ENCODE data around the gene REPIN1.

GRCh38 chr7:150361807-150362621 lies 6.6 kb upstream of the REPIN1 start:
- TF ChIP-seq CTCF (IDR thresholded peaks at IDR 0.05; ENCODE audit: low read depth, low read length) (no peak), EZH2phosphoT487 (IDR thresholded peaks at IDR 0.05; ENCODE audit: low read depth) (no peak)

Measured in OCI-LY3 (cell line).